Measurements from ENCODE around the gene UGDH.

The UGDH gene

DNA sequence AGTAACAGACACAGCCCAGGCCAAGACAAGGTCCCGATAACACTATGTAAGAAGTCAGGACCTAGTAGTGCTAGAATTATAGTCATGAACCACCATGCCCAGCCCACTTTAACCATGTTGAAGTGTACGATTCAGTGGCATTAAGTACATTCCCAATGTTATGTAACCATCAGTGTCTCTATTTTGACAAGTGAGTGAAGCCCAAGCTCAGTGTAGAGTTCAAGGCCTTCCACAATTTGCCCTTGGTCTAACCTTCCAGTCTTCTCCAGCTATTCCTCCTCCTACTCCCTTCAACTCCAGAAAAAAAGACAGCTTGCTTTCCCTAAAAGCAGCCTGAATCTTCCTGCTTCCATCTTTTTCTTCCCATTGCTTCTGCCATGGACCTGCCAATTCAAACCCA, 36.9 kb downstream of the UGDH start:
- Histone ChIP-seq H3K79me2 (ENCODE audit: insufficient read depth, low read length) (no peaks in the 10 kb centered on the region), H3K27me3 (ENCODE audit: insufficient read depth, low read length) (no peaks in the 10 kb centered on the region)

DNA sequence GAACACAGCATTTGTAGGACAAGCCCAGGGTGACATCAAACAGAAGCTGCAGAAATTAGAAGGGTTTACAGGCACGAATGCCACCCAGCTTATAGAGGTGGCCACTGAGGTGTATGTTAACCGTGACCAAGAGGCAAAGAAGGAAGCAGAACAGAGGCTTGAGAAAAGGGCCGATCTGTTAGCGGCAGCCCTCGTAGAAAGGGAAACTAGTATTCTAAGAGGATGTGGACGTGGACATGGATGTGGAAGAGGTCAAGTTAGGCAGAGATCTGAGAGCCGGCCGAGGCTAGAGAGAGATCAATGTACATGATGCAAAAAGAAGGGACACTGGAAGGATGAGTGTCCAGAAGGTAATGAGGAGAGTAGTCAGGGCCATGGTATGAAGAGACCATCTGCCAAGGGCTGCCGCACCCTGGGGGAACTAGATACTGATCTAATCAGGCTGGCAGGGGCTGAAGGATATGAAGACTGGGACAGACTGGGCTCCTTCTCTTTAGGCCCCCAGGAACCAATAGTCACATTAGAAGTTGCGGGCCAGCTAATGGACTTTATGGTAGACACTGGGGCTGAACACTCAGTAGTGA, 40.9 kb downstream of the UGDH start:
- Histone ChIP-seq H3K9me2 (ENCODE audit: low read depth, low read length) (no peaks in the 10 kb centered on the region), H3K9me3 (ENCODE audit: low read length) (no peaks in the 10 kb centered on the region), H3F3A (ENCODE audit: insufficient read depth, low read length) (no peaks in the 10 kb centered on the region), H3K4me3 (ENCODE audit: low read depth, low read length, poor library complexity, severe bottlenecking) (no peak overlapping the region), H3K9ac (ENCODE audit: low read length) (no peak overlapping the region), H4K20me1 (ENCODE audit: insufficient read depth, low read length) (no peaks in the 10 kb centered on the region), H3K4me2 (ENCODE audit: low read length) (no peak overlapping the region), H3K27me3 (ENCODE audit: insufficient read depth, low read length) (no peaks in the 10 kb centered on the region), H3K36me3 (ENCODE audit: insufficient read depth, low read length) (no peaks in the 10 kb centered on the region), H3K4me1 (ENCODE audit: insufficient read depth, low read length, severe bottlenecking) (no peaks in the 10 kb centered on the region), H3K79me2 (ENCODE audit: insufficient read depth, low read length) (no peaks in the 10 kb centered on the region), H2AFZ (ENCODE audit: low read length) (no peak overlapping the region), H3K27ac (ENCODE audit: low read depth, low read length, poor library complexity, severe bottlenecking) (no peak overlapping the region)
- no peak for TF ChIP-seq EZH2 (IDR thresholded peaks at IDR 0.05; ENCODE audit: borderline replicate concordance, low read length)
- TF ChIP-seq, protein P1, sequence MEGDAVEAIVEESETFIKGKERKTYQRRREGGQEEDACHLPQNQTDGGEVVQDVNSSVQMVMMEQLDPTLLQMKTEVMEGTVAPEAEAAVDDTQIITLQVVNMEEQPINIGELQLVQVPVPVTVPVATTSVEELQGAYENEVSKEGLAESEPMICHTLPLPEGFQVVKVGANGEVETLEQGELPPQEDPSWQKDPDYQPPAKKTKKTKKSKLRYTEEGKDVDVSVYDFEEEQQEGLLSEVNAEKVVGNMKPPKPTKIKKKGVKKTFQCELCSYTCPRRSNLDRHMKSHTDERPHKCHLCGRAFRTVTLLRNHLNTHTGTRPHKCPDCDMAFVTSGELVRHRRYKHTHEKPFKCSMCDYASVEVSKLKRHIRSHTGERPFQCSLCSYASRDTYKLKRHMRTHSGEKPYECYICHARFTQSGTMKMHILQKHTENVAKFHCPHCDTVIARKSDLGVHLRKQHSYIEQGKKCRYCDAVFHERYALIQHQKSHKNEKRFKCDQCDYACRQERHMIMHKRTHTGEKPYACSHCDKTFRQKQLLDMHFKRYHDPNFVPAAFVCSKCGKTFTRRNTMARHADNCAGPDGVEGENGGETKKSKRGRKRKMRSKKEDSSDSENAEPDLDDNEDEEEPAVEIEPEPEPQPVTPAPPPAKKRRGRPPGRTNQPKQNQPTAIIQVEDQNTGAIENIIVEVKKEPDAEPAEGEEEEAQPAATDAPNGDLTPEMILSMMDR (IDR thresholded peaks at IDR 0.05; ENCODE audit: low read length) = no peak

More for the DNA sequence above, 36.9 kb downstream of the UGDH start:
- Histone ChIP-seq H3K4me2 (ENCODE audit: low read length) (no peak overlapping the region), H3K9me2 (ENCODE audit: low read depth, low read length) (no peaks in the 10 kb centered on the region), H3K4me3 (ENCODE audit: low read depth, low read length, poor library complexity, severe bottlenecking) (no peak overlapping the region), H3K9me3 (ENCODE audit: low read length) (no peaks in the 10 kb centered on the region), H2AFZ (ENCODE audit: low read length) (no peak overlapping the region), H3K4me1 (ENCODE audit: insufficient read depth, low read length, severe bottlenecking) (no peaks in the 10 kb centered on the region), H3K27ac (ENCODE audit: low read depth, low read length, poor library complexity, severe bottlenecking) (no peak overlapping the region), H3F3A (ENCODE audit: insufficient read depth, low read length) (no peaks in the 10 kb centered on the region), H3K9ac (ENCODE audit: low read length) (no peak overlapping the region), H3K36me3 (ENCODE audit: insufficient read depth, low read length) (no peaks in the 10 kb centered on the region), H4K20me1 (ENCODE audit: insufficient read depth, low read length) (no peaks in the 10 kb centered on the region)
- TF ChIP-seq, protein P1 (IDR thresholded peaks at IDR 0.05; ENCODE audit: low read length) = no peak
- TF ChIP-seq EZH2 (IDR thresholded peaks at IDR 0.05; ENCODE audit: borderline replicate concordance, low read length) = no peak

DNA sequence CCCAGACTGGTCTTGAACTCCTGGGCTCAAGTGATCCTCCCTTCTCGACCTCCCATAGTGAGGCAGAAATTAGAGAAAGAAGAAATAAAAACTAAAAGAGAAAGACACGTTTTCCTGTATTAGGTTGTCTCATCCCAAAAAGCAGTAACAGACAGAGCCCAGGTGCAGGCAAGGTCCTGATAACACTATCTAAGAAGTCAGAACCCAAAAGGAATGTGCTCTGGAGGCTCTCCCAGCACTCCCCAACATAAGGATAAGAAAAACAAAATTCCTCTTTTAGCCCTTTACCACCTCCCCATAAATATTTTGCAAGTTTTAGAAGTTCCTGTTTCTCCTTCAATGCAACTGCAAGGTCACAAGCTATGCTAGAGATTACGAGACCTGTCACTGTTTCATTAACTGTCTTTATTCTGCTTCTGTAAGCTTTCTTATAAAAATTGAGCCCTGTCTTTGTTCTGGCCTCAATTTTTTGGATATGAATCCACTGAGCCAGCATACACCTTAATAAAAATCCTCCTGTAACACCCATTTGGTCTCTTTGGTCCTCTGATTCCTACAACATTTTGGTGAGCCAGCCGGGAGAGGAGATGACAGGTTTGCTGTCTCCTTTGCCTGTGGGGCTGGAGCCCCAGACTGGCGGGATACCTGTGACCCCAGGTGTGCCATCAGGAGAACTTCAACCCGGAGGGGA, 42.5 kb downstream of the UGDH start:
- no peaks in the 10 kb centered on the region for H3K4me1 ChIP-seq (ENCODE audit: insufficient read depth, low read length, severe bottlenecking)
- no peaks in the 10 kb centered on the region for H3F3A ChIP-seq (ENCODE audit: insufficient read depth, low read length)
- no peaks in the 10 kb centered on the region for H3K9me3 ChIP-seq (ENCODE audit: low read length)
- H4K20me1 ChIP-seq (ENCODE audit: insufficient read depth, low read length) = no peaks in the 10 kb centered on the region
- H3K9ac ChIP-seq (ENCODE audit: low read length) = no peak overlapping the region
- no peaks in the 10 kb centered on the region for H3K9me2 ChIP-seq (ENCODE audit: low read depth, low read length)
- no peak overlapping the region for H3K27ac ChIP-seq (ENCODE audit: low read depth, low read length, poor library complexity, severe bottlenecking)
- H3K79me2 ChIP-seq (ENCODE audit: insufficient read depth, low read length) = no peaks in the 10 kb centered on the region
- no peak overlapping the region for H3K4me3 ChIP-seq (ENCODE audit: low read depth, low read length, poor library complexity, severe bottlenecking)
- H3K36me3 ChIP-seq (ENCODE audit: insufficient read depth, low read length) = no peaks in the 10 kb centered on the region
- TF ChIP-seq, protein P1 (IDR thresholded peaks at IDR 0.05; ENCODE audit: low read length) = no peak
- no peak for TF ChIP-seq EZH2 (IDR thresholded peaks at IDR 0.05; ENCODE audit: borderline replicate concordance, low read length)
- no peak overlapping the region for H2AFZ ChIP-seq (ENCODE audit: low read length)
- no peaks in the 10 kb centered on the region for H3K27me3 ChIP-seq (ENCODE audit: insufficient read depth, low read length)
- no peak overlapping the region for H3K4me2 ChIP-seq (ENCODE audit: low read length)

All from OCI-LY1 (cell line).